Fibroblast of lung (primary cell): ENCODE measurements around the gene APCDD1L. TPM values are rescaled to one million over a fixed set of nuclear protein-coding genes. Genes with fewer than 3 reads are reported as not detected.

Experiments used
- DNase-seq, 2 donors: peaks; one replicate each; pipeline versions ENCODE4 v3.0.0 to v3.0.0-alpha.2; 2010; ENCODE audit warnings: low read depth in 2 of 2
- H2AFZ ChIP-seq: 2 replicates; pipeline ENCODE4 v1.5.1; 2012; ENCODE audit warnings: low read length, control low read depth, inconsistent platforms
- H3K27ac ChIP-seq: 2 replicates; pipeline ENCODE4 v1.5.1; 2011; ENCODE audit warnings: low read length, control low read depth; ENCODE audit not compliant: insufficient read depth
- H3K27me3 ChIP-seq: 2 replicates; pipeline ENCODE4 v1.5.1; 2011; ENCODE audit warnings: mild to moderate bottlenecking, low read length; ENCODE audit not compliant: control insufficient read depth, insufficient read depth
- H3K36me3 ChIP-seq: 2 replicates; pipeline ENCODE4 v1.5.1; 2011; ENCODE audit warnings: low read length; ENCODE audit not compliant: control insufficient read depth, insufficient read depth
- H3K4me1 ChIP-seq: 2 replicates; pipeline ENCODE4 v1.5.1; 2011; ENCODE audit warnings: low read length; ENCODE audit not compliant: control insufficient read depth, insufficient read depth; ENCODE audit errors: extremely low read depth
- H3K4me2 ChIP-seq: 2 replicates; pipeline ENCODE4 v1.5.1; 2011; ENCODE audit warnings: low read length, control low read depth; ENCODE audit not compliant: insufficient read depth; ENCODE audit errors: extremely low read depth
- H3K4me3 ChIP-seq, 4 experiments: fragments of 200-600 bp in 1 of 4; sonication (generic) in 1 of 4; replicated peaks in 1 of 4; 2 replicates each; pipeline ENCODE4 v1.5.1; 2011 to 2016; ENCODE audit warnings: low read length in 4 of 4, low read depth in 3 of 4, mild to moderate bottlenecking in 3 of 4, control low read depth in 2 of 4, inconsistent platforms in 1 of 4, mixed read lengths in 1 of 4; ENCODE audit not compliant: insufficient read depth in 1 of 4; ENCODE audit errors: control extremely low read depth in 1 of 4
- H3K79me2 ChIP-seq: 2 replicates; pipeline ENCODE4 v1.5.1; 2012; ENCODE audit warnings: mild to moderate bottlenecking, low read length, inconsistent platforms; ENCODE audit not compliant: control insufficient read depth, insufficient read depth
- H3K9ac ChIP-seq: 2 replicates; pipeline ENCODE4 v1.5.1; 2011; ENCODE audit warnings: mild to moderate bottlenecking, low read length, control low read depth; ENCODE audit not compliant: insufficient read depth
- H3K9me3 ChIP-seq: 2 replicates; pipeline ENCODE4 v1.5.1; 2012; ENCODE audit warnings: low read depth, low read length; ENCODE audit not compliant: control insufficient read depth, insufficient read depth
- H4K20me1 ChIP-seq: 2 replicates; pipeline ENCODE4 v1.5.1; 2011; ENCODE audit warnings: low read length; ENCODE audit not compliant: control insufficient read depth, insufficient read depth; ENCODE audit errors: extremely low read depth
- EZH2 ChIP-seq: IDR thresholded peaks from 2 replicates; pipeline ENCODE4 v1.5.1; 2012; ENCODE audit warnings: low read length, control low read depth, mild to moderate bottlenecking; ENCODE audit errors: missing control alignments
- polyA plus RNA-seq, 2 donors: library from polyadenylated mRNA; depleted of rRNA in 1 of 2; stranded (reverse) in 1 of 2; unstranded in 1 of 2; fragments of >200 nt; gene quantifications; 2 replicates each; pipeline ENCODE4 v1.2.1, GENCODE V29; 2011 to 2012; ENCODE audit warnings: missing spikeins in 1 of 2
- total RNA-seq: library from RNA; depleted of rRNA; stranded (reverse); fragments of >200 nt; gene quantifications from 2 replicates; pipeline ENCODE4 v1.2.1, GENCODE V29; 2014
- TF ChIP-seq, protein P1 (sequence below), 2 donors: IDR thresholded peaks in 1 of 2; conservative IDR thresholded peaks in 1 of 2; 1 replicate in 1 of 2; 2 replicates in 1 of 2; pipeline ENCODE4 v1.5.1; 2011 to 2012; ENCODE audit warnings: low read length in 2 of 2, control low read depth in 1 of 2, inconsistent platforms in 1 of 2, low read depth in 1 of 2, mild to moderate bottlenecking in 1 of 2

The APCDD1L gene
- total and polyA plus RNA-seq, 2 donors (not counting 1 experiment from before 2014, with no cell fraction given), result 0.18 to 0.99 TPM

DNA sequence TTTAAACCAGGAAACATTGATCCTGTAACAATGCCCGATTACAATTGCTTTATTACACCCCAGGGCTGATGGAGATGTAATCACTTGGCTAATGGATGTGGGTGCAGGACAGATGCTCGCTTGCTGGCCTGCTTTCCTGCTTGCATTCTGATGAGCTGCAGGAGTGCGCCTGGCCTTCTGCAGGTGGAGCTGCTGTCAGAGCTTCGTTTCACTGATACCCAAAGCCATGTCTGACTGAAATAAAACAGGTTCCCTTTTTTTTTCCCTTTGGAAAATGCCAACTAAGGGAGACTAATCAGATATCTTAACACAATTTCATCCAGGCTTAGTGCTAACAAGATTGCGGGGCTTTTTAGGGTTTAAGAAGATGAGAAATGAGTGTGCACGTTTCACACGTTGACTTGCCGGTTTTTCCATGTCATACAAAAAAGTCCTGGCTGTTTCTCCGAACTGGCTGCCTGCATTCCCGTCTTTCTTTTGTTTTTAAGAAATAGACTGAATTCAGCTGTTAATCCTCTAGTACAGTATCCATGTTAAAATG, 65.4 kb downstream of the APCDD1L start:
- TF ChIP-seq, protein P1, sequence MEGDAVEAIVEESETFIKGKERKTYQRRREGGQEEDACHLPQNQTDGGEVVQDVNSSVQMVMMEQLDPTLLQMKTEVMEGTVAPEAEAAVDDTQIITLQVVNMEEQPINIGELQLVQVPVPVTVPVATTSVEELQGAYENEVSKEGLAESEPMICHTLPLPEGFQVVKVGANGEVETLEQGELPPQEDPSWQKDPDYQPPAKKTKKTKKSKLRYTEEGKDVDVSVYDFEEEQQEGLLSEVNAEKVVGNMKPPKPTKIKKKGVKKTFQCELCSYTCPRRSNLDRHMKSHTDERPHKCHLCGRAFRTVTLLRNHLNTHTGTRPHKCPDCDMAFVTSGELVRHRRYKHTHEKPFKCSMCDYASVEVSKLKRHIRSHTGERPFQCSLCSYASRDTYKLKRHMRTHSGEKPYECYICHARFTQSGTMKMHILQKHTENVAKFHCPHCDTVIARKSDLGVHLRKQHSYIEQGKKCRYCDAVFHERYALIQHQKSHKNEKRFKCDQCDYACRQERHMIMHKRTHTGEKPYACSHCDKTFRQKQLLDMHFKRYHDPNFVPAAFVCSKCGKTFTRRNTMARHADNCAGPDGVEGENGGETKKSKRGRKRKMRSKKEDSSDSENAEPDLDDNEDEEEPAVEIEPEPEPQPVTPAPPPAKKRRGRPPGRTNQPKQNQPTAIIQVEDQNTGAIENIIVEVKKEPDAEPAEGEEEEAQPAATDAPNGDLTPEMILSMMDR (conservative IDR thresholded peaks at IDR 0.05 in 1 of 2, IDR thresholded peaks at IDR 0.05 in 1 of 2; ENCODE audit: low read depth in 1 of 2, low read length in 2 of 2), result no peak
- no peak for TF ChIP-seq EZH2
- Histone ChIP-seq H3K4me3 (no peak overlapping the region), H4K20me1 (no peaks in the 10 kb centered on the region), H3K9ac (no peak overlapping the region), H2AFZ (no peak overlapping the region), H3K36me3 (peaks cover 4% of the 10 kb centered on the region), H3K4me2 (no peak overlapping the region), H3K79me2 (no peaks in the 10 kb centered on the region), H3K27me3 (no peaks in the 10 kb centered on the region), H3K9me3 (no peaks in the 10 kb centered on the region), H3K27ac (no peak overlapping the region), H3K4me1 (no peaks in the 10 kb centered on the region)
- DNase-seq, result no peak

DNA sequence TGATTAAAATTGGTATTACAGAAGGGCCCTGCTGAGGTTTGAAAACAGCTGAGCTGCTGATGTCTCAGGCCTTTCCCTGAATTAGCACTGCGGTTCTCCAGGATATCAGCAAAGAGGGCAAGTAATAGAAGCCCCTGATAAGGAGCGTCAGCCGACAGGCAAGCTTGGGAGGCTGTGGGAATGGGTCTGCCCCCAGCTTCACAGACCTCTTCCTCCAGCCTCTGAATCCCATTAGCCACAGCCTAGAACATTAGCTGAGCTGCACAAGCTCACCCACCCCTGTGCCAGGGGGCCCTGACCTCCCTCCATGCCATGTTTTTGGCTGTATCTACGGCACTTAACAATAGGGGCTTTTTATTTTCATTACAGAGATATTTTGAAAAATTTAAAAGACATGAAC, 66.2 kb downstream of the APCDD1L start:
- Histone ChIP-seq H3K9me3 (no peaks in the 10 kb centered on the region), H3K36me3 (peaks cover 6% of the 10 kb centered on the region), H3K4me3 (no peak overlapping the region), H3K79me2 (peaks cover under 1% of the 10 kb centered on the region), H2AFZ (no peak overlapping the region), H4K20me1 (no peaks in the 10 kb centered on the region), H3K4me2 (no peak overlapping the region), H3K27ac (no peak overlapping the region), H3K27me3 (no peaks in the 10 kb centered on the region), H3K9ac (no peak overlapping the region), H3K4me1 (no peaks in the 10 kb centered on the region)
- no peak for TF ChIP-seq EZH2
- TF ChIP-seq, protein P1 (conservative IDR thresholded peaks at IDR 0.05 in 1 of 2, IDR thresholded peaks at IDR 0.05 in 1 of 2; ENCODE audit: low read depth in 1 of 2, low read length in 2 of 2), result no peak
- no peak for DNase-seq

DNA sequence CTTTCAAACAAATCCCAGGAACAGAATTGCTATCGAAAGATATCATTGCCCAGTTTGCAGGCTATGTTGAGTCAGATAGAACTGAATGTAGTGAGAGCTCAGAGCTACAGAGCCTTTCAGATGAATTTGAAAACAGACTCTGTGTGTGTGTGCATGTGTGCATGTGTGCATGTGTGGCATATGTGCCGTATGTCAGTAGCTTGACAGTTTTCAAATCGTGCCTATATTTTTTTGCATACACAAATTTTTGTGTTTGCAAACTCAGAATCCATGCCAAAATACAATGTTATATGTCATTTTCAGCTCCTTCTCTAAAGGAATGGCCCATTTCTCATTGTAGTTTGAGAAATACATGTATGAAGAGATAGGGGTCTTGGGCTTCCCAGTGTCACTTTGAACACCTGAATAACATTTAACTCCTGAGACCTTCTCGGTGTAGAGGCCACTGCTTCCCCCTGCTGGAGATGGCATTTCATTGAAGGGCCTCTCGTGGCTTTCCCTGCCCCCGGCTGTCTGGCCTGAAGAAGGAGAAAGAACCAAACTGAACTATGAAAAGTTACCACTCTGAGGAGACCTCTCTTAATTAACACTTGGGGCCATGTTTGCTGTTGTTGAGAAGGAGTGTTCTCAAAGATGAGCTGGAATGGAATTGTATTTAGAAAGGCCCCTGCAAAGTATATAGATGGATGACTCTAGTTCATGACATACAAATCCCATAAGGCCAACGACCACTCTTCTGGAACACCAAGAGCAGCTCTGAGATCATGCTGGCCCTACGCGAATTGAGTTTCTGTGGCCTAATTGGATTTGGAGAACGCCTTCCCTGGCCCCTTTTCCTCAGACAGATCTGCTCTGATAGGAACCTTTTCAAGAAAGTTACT, 67.4 kb downstream of the APCDD1L start:
- Histone ChIP-seq H2AFZ (no peak overlapping the region), H3K4me3 (no peak overlapping the region), H4K20me1 (no peaks in the 10 kb centered on the region), H3K27me3 (no peaks in the 10 kb centered on the region), H3K27ac (no peak overlapping the region), H3K4me2 (no peak overlapping the region), H3K79me2 (peaks cover 5% of the 10 kb centered on the region), H3K4me1 (no peaks in the 10 kb centered on the region), H3K36me3 (peaks cover 10% of the 10 kb centered on the region), H3K9me3 (no peaks in the 10 kb centered on the region), H3K9ac (no peak overlapping the region)
- TF ChIP-seq, protein P1 (conservative IDR thresholded peaks at IDR 0.05 in 1 of 2, IDR thresholded peaks at IDR 0.05 in 1 of 2; ENCODE audit: low read depth in 1 of 2, low read length in 2 of 2), result peak; percentile 67 to 75
- no peak for TF ChIP-seq EZH2
- DNase-seq, result peak; percentile 39 to 62
